H9 (cell line): ENCODE measurements around the gene LRMDA. TPM values are rescaled to one million over a fixed set of nuclear protein-coding genes. Genes with fewer than 3 reads are reported as not detected.

ENCODE experiments used
- DNase-seq: peaks from one replicate; pipeline ENCODE4 v3.0.0-alpha.2; 2017
- H2AFZ ChIP-seq: one replicate; pipeline ENCODE4 v1.6.1; 2013; ENCODE audit warnings: mild to moderate bottlenecking, low read length, control low read depth, moderate library complexity
- H2AK5ac ChIP-seq: 2 replicates; pipeline ENCODE4 v1.6.1; 2013; ENCODE audit warnings: low read length, control low read depth, mixed read lengths; ENCODE audit not compliant: insufficient read length
- H2BK120ac ChIP-seq: one replicate; pipeline ENCODE4 v1.6.1; 2013; ENCODE audit warnings: low read depth, mild to moderate bottlenecking, low read length, control low read depth, inconsistent platforms; ENCODE audit not compliant: poor library complexity, severe bottlenecking
- H2BK12ac ChIP-seq: 2 replicates; pipeline ENCODE4 v1.6.1; 2013; ENCODE audit warnings: low read length, control low read depth, mixed read lengths, low read depth; ENCODE audit not compliant: insufficient read length
- H2BK15ac ChIP-seq: 2 replicates; pipeline ENCODE4 v1.6.1; 2013; ENCODE audit warnings: low read depth, low read length, control low read depth
- H2BK20ac ChIP-seq: one replicate; pipeline ENCODE4 v1.6.1; 2013; ENCODE audit warnings: low read depth, mild to moderate bottlenecking, low read length, control low read depth, inconsistent platforms; ENCODE audit not compliant: poor library complexity, severe bottlenecking
- H2BK5ac ChIP-seq: 2 replicates; pipeline ENCODE4 v1.6.1; 2013; ENCODE audit warnings: low read length, control low read depth, mixed read lengths; ENCODE audit not compliant: insufficient read length
- H3K14ac ChIP-seq: 2 replicates; pipeline ENCODE4 v1.6.1; 2013; ENCODE audit warnings: low read length, control low read depth; ENCODE audit not compliant: insufficient read depth
- H3K18ac ChIP-seq: 2 replicates; pipeline ENCODE4 v1.6.1; 2013; ENCODE audit warnings: low read depth, mild to moderate bottlenecking, mixed read lengths, low read length, control low read depth; ENCODE audit not compliant: insufficient read length
- H3K23ac ChIP-seq: 2 replicates; pipeline ENCODE4 v1.6.1; 2013; ENCODE audit warnings: low read length, control low read depth, mixed read lengths, low read depth; ENCODE audit not compliant: insufficient read length
- H3K23me2 ChIP-seq: 2 replicates; pipeline ENCODE4 v1.6.1; 2013; ENCODE audit warnings: low read depth, mild to moderate bottlenecking, mixed read lengths, low read length, control low read depth; ENCODE audit not compliant: insufficient read length, poor library complexity, severe bottlenecking
- H3K27ac ChIP-seq: 2 replicates; pipeline ENCODE4 v1.5.1; 2013; ENCODE audit warnings: low read length, control low read depth, mixed read lengths, low read depth; ENCODE audit not compliant: insufficient read length
- H3K27me3 ChIP-seq: 2 replicates; pipeline ENCODE4 v1.6.1; 2013; ENCODE audit warnings: low read length, control low read depth, inconsistent platforms; ENCODE audit not compliant: insufficient read depth
- H3K4ac ChIP-seq: 2 replicates; pipeline ENCODE4 v1.6.1; 2013; ENCODE audit warnings: low read depth, mild to moderate bottlenecking, control low read depth, inconsistent platforms, low read length, moderate library complexity
- H3K4me1 ChIP-seq: 2 replicates; pipeline ENCODE4 v1.6.1; 2013; ENCODE audit warnings: low read length, control low read depth, inconsistent platforms; ENCODE audit not compliant: insufficient read depth
- H3K4me2 ChIP-seq: 2 replicates; pipeline ENCODE4 v1.6.1; 2013; ENCODE audit warnings: low read length, control low read depth, mixed read lengths; ENCODE audit not compliant: insufficient read length, insufficient read depth
- H3K56ac ChIP-seq: 2 replicates; pipeline ENCODE4 v1.6.1; 2013; ENCODE audit warnings: low read depth, mild to moderate bottlenecking, mixed read lengths, low read length, control low read depth; ENCODE audit not compliant: insufficient read length
- H3K79me1 ChIP-seq: 2 replicates; pipeline ENCODE4 v1.6.1; 2013; ENCODE audit warnings: low read depth, mild to moderate bottlenecking, moderate library complexity, low read length, control low read depth, inconsistent platforms; ENCODE audit not compliant: insufficient read depth, poor library complexity, severe bottlenecking
- H3K79me2 ChIP-seq: 2 replicates; pipeline ENCODE4 v1.6.1; 2013; ENCODE audit warnings: low read length, control low read depth, inconsistent platforms; ENCODE audit not compliant: insufficient read depth
- H3K9ac ChIP-seq: 2 replicates; pipeline ENCODE4 v1.6.1; 2013; ENCODE audit warnings: low read length, control low read depth, mixed read lengths; ENCODE audit not compliant: insufficient read length; ENCODE audit errors: extremely low read depth
- H3K9me3 ChIP-seq: one replicate; pipeline ENCODE4 v1.6.1; 2013; ENCODE audit warnings: low read depth, low read length, inconsistent platforms; ENCODE audit not compliant: control insufficient read depth
- H3T11ph ChIP-seq: one replicate; pipeline ENCODE4 v1.6.1; 2013; ENCODE audit warnings: mild to moderate bottlenecking, low read length, control low read depth, inconsistent platforms
- H4K20me1 ChIP-seq: one replicate; pipeline ENCODE4 v1.6.1; 2013; ENCODE audit not compliant: control insufficient read depth, insufficient read length, insufficient read depth
- H4K5ac ChIP-seq: 2 replicates; pipeline ENCODE4 v1.6.1; 2013; ENCODE audit warnings: low read depth, mild to moderate bottlenecking, mixed read lengths, low read length, control low read depth; ENCODE audit not compliant: insufficient read length
- H4K8ac ChIP-seq: replicated peaks from 2 replicates; pipeline ENCODE4 v1.6.1; 2013; ENCODE audit warnings: low read length, control low read depth, mixed read lengths, low read depth; ENCODE audit not compliant: insufficient read length
- H4K91ac ChIP-seq: 2 replicates; pipeline ENCODE4 v1.6.1; 2013; ENCODE audit warnings: low read depth, mild to moderate bottlenecking, moderate library complexity, mixed read lengths, low read length, control low read depth; ENCODE audit not compliant: insufficient read length
- H3K27ac Mint-ChIP-seq, 3 experiments: 2 replicates in 2 of 3; 3 replicates in 1 of 3; pipeline ENCODE4 v1.8.0; 2020 to 2021; ENCODE audit warnings: mixed read lengths in 3 of 3, mild to moderate bottlenecking in 1 of 3, moderate library complexity in 1 of 3
- H3K27me3 Mint-ChIP-seq: 2 replicates; pipeline ENCODE4 v1.8.0; 2021; ENCODE audit warnings: low read depth, mild to moderate bottlenecking, moderate library complexity, mixed read lengths
- H3K36me3 Mint-ChIP-seq, 3 experiments: 2 replicates in 2 of 3; 3 replicates in 1 of 3; pipeline ENCODE4 v1.8.0; 2020 to 2021; ENCODE audit warnings: low read depth in 3 of 3, mixed read lengths in 3 of 3; ENCODE audit not compliant: insufficient read depth in 1 of 3
- H3K4me1 Mint-ChIP-seq, 2 experiments: 2 replicates each; pipeline ENCODE4 v1.8.0; 2020; ENCODE audit warnings: mixed read lengths in 2 of 2
- H3K4me3 Mint-ChIP-seq, 2 experiments: 2 replicates in 1 of 2; 3 replicates in 1 of 2; pipeline ENCODE4 v1.8.0; 2020 to 2021; ENCODE audit warnings: mild to moderate bottlenecking in 2 of 2, mixed read lengths in 2 of 2, moderate library complexity in 1 of 2
- H3K9me3 Mint-ChIP-seq, 2 experiments: 2 replicates in 1 of 2; 3 replicates in 1 of 2; pipeline ENCODE4 v1.8.0; 2020; ENCODE audit warnings: mild to moderate bottlenecking in 2 of 2, mixed read lengths in 2 of 2, moderate library complexity in 1 of 2
- CTCF ChIP-seq: fragments of 200-600 bp; sonication (generic); conservative IDR thresholded peaks from 3 replicates; pipeline ENCODE4 v1.8.0; 2021; ENCODE audit warnings: antibody characterized with exemption, mild to moderate bottlenecking
- WGBS: extraction: QIAGEN DNeasy Blood & Tissue Kit; methylation state at CpG from one replicate; pipeline ENCODE4 v1.1.7; 2013; ENCODE audit warnings: missing lambda C conversion rate, low lambda C conversion rate, mixed read lengths; ENCODE audit not compliant: insufficient read length; ENCODE audit errors: extremely low coverage; 5-methylcytosine and 5-hydroxymethylcytosine counted together
- total RNA-seq: library from RNA; stranded (reverse); gene quantifications from 2 replicates; pipeline ENCODE4 v1.2.1, GENCODE V29; 2021

LRMDA gene
- total RNA-seq, 1 experiment from 2014 or later: 1.8 TPM

GRCh38 chr10:75902816-75903215 is 471.4 kb downstream of the LRMDA start:
- H3K79me1 ChIP-seq: no peaks in the 10 kb centered on the region
- H3K4me1 ChIP-seq: no peaks in the 10 kb centered on the region
- no peak overlapping the region for H2BK20ac ChIP-seq
- no peak overlapping the region for H4K5ac ChIP-seq
- DNase-seq: no peak
- H2BK5ac ChIP-seq: no peak overlapping the region
- TF ChIP-seq CTCF: no peak
- H2BK12ac ChIP-seq: no peak overlapping the region
- H3K79me2 ChIP-seq: no peaks in the 10 kb centered on the region
- WGBS: no CpG with 5 or more reads among the region's 5 CpGs
- H3K4me3 Mint-ChIP-seq: no peak overlapping the region
- H2BK15ac ChIP-seq: no peak overlapping the region
- H3K27me3 ChIP-seq: no peaks in the 10 kb centered on the region
- no peak overlapping the region for H3K4ac ChIP-seq
- no peaks in the 10 kb centered on the region for H4K20me1 ChIP-seq
- H3K9me3 Mint-ChIP-seq: no peaks in the 10 kb centered on the region
- H4K8ac ChIP-seq: no peak overlapping the region
- H3K4me1 Mint-ChIP-seq: peaks cover 0 to 11% of the 10 kb centered on the region in 2 experiments; a peak in 3 of 4 replicates
- H3T11ph ChIP-seq: no peak overlapping the region
- no peak overlapping the region for H3K56ac ChIP-seq
- H2AK5ac ChIP-seq: no peak overlapping the region
- no peak overlapping the region for H3K18ac ChIP-seq
- H3K9ac ChIP-seq: no peak overlapping the region
- no peak overlapping the region for H3K4me2 ChIP-seq
- no peak overlapping the region for H3K27ac Mint-ChIP-seq
- H4K91ac ChIP-seq: no peak overlapping the region
- H3K9me3 ChIP-seq: no peaks in the 10 kb centered on the region
- H3K14ac ChIP-seq: no peak overlapping the region
- H3K27ac ChIP-seq: no peak overlapping the region
- no peaks in the 10 kb centered on the region for H3K36me3 Mint-ChIP-seq
- no peak overlapping the region for H2BK120ac ChIP-seq
- no peak overlapping the region for H3K23ac ChIP-seq
- peaks cover 2% of the 10 kb centered on the region for H3K27me3 Mint-ChIP-seq
- H2AFZ ChIP-seq: no peak overlapping the region
- no peaks in the 10 kb centered on the region for H3K23me2 ChIP-seq
